ENCODE data around the gene CYTL1.

The CYTL1 gene

GRCh38 chr4:5036239-5036638, 17.0 kb upstream of the CYTL1 start:
- Histone ChIP-seq H3K36me3 (ENCODE audit: control insufficient read depth in 2 of 2, insufficient read depth in 2 of 2, low read length in 2 of 2) (no peaks in the 10 kb centered on the region), H3K9ac (ENCODE audit: low read depth in 1 of 2, low read length in 2 of 2) (no peak overlapping the region), H3K9me3 (ENCODE audit: control insufficient read depth in 2 of 2, low read length in 2 of 2) (no peaks in the 10 kb centered on the region), H3K27ac (ENCODE audit: low read depth in 2 of 2, low read length in 2 of 2) (no peak overlapping the region), H3K4me3 (ENCODE audit: low read length in 2 of 2) (no peak overlapping the region), H3K4me1 (ENCODE audit: control insufficient read depth in 2 of 2, insufficient read depth in 2 of 2, low read length in 2 of 2) (peaks cover 0 to 6% of the 10 kb centered on the region in 2 donors), H3K27me3 (ENCODE audit: control insufficient read depth in 2 of 2, insufficient read depth in 2 of 2, low read length in 2 of 2) (no peaks in the 10 kb centered on the region)

- Histone ChIP-seq H3K36me3 (ENCODE audit: control insufficient read depth in 2 of 2, insufficient read depth in 2 of 2, low read length in 2 of 2) (no peaks in the 10 kb centered on the region), H3K4me1 (ENCODE audit: control insufficient read depth in 2 of 2, insufficient read depth in 2 of 2, low read length in 2 of 2) (peaks cover 0 to 6% of the 10 kb centered on the region in 2 donors), H3K27ac (ENCODE audit: low read depth in 2 of 2, low read length in 2 of 2) (peak overlapping the region in 1 of 2 donors; percentile 4), H3K4me3 (ENCODE audit: low read length in 2 of 2) (no peak overlapping the region), H3K9me3 (ENCODE audit: control insufficient read depth in 2 of 2, low read length in 2 of 2) (no peaks in the 10 kb centered on the region), H3K9ac (ENCODE audit: low read depth in 1 of 2, low read length in 2 of 2) (no peak overlapping the region), H3K27me3 (ENCODE audit: control insufficient read depth in 2 of 2, insufficient read depth in 2 of 2, low read length in 2 of 2) (no peaks in the 10 kb centered on the region)
Measured at GRCh38 chr4:5034206-5034605, 14.9 kb upstream of the CYTL1 start.

GRCh38 chr4:5033281-5033841, 14.1 kb upstream of the CYTL1 start:
- peaks cover 0 to 6% of the 10 kb centered on the region in 2 donors for H3K4me1 ChIP-seq (ENCODE audit: control insufficient read depth in 2 of 2, insufficient read depth in 2 of 2, low read length in 2 of 2)
- H3K36me3 ChIP-seq (ENCODE audit: control insufficient read depth in 2 of 2, insufficient read depth in 2 of 2, low read length in 2 of 2): no peaks in the 10 kb centered on the region
- no peaks in the 10 kb centered on the region for H3K9me3 ChIP-seq (ENCODE audit: control insufficient read depth in 2 of 2, low read length in 2 of 2)
- H3K9ac ChIP-seq (ENCODE audit: low read depth in 1 of 2, low read length in 2 of 2): no peak overlapping the region
- no peaks in the 10 kb centered on the region for H3K27me3 ChIP-seq (ENCODE audit: control insufficient read depth in 2 of 2, insufficient read depth in 2 of 2, low read length in 2 of 2)
- H3K27ac ChIP-seq (ENCODE audit: low read depth in 2 of 2, low read length in 2 of 2): no peak overlapping the region
- no peak overlapping the region for H3K4me3 ChIP-seq (ENCODE audit: low read length in 2 of 2)

GRCh38 chr4:5032813-5033212, 13.6 kb upstream of the CYTL1 start:
- Histone ChIP-seq H3K36me3 (ENCODE audit: control insufficient read depth in 2 of 2, insufficient read depth in 2 of 2, low read length in 2 of 2) (no peaks in the 10 kb centered on the region), H3K27me3 (ENCODE audit: control insufficient read depth in 2 of 2, insufficient read depth in 2 of 2, low read length in 2 of 2) (no peaks in the 10 kb centered on the region), H3K27ac (ENCODE audit: low read depth in 2 of 2, low read length in 2 of 2) (no peak overlapping the region), H3K4me1 (ENCODE audit: control insufficient read depth in 2 of 2, insufficient read depth in 2 of 2, low read length in 2 of 2) (peaks cover 0 to 6% of the 10 kb centered on the region in 2 donors), H3K4me3 (ENCODE audit: low read length in 2 of 2) (no peak overlapping the region), H3K9ac (ENCODE audit: low read depth in 1 of 2, low read length in 2 of 2) (no peak overlapping the region), H3K9me3 (ENCODE audit: control insufficient read depth in 2 of 2, low read length in 2 of 2) (no peaks in the 10 kb centered on the region)

GRCh38 chr4:5030927-5031326, 11.7 kb upstream of the CYTL1 start:
- H3K36me3 ChIP-seq (ENCODE audit: control insufficient read depth in 2 of 2, insufficient read depth in 2 of 2, low read length in 2 of 2): no peaks in the 10 kb centered on the region
- no peak overlapping the region for H3K27ac ChIP-seq (ENCODE audit: low read depth in 2 of 2, low read length in 2 of 2)
- H3K4me3 ChIP-seq (ENCODE audit: low read length in 2 of 2): no peak overlapping the region
- H3K27me3 ChIP-seq (ENCODE audit: control insufficient read depth in 2 of 2, insufficient read depth in 2 of 2, low read length in 2 of 2): no peaks in the 10 kb centered on the region
- H3K9ac ChIP-seq (ENCODE audit: low read depth in 1 of 2, low read length in 2 of 2): no peak overlapping the region
- peaks cover 0 to 6% of the 10 kb centered on the region in 2 donors for H3K4me1 ChIP-seq (ENCODE audit: control insufficient read depth in 2 of 2, insufficient read depth in 2 of 2, low read length in 2 of 2)
- H3K9me3 ChIP-seq (ENCODE audit: control insufficient read depth in 2 of 2, low read length in 2 of 2): no peaks in the 10 kb centered on the region

GRCh38 chr4:5030221-5030620, 11.0 kb upstream of the CYTL1 start:
- Histone ChIP-seq H3K27ac (ENCODE audit: low read depth in 2 of 2, low read length in 2 of 2) (no peak overlapping the region), H3K4me3 (ENCODE audit: low read length in 2 of 2) (no peak overlapping the region), H3K9me3 (ENCODE audit: control insufficient read depth in 2 of 2, low read length in 2 of 2) (no peaks in the 10 kb centered on the region), H3K27me3 (ENCODE audit: control insufficient read depth in 2 of 2, insufficient read depth in 2 of 2, low read length in 2 of 2) (no peaks in the 10 kb centered on the region), H3K36me3 (ENCODE audit: control insufficient read depth in 2 of 2, insufficient read depth in 2 of 2, low read length in 2 of 2) (no peaks in the 10 kb centered on the region), H3K9ac (ENCODE audit: low read depth in 1 of 2, low read length in 2 of 2) (no peak overlapping the region), H3K4me1 (ENCODE audit: control insufficient read depth in 2 of 2, insufficient read depth in 2 of 2, low read length in 2 of 2) (peaks cover 0 to 6% of the 10 kb centered on the region in 2 donors)

- no peaks in the 10 kb centered on the region for H3K9me3 ChIP-seq (ENCODE audit: control insufficient read depth in 2 of 2, low read length in 2 of 2)
- no peaks in the 10 kb centered on the region for H3K27me3 ChIP-seq (ENCODE audit: control insufficient read depth in 2 of 2, insufficient read depth in 2 of 2, low read length in 2 of 2)
- H3K9ac ChIP-seq (ENCODE audit: low read depth in 1 of 2, low read length in 2 of 2): no peak overlapping the region
- H3K36me3 ChIP-seq (ENCODE audit: control insufficient read depth in 2 of 2, insufficient read depth in 2 of 2, low read length in 2 of 2): no peaks in the 10 kb centered on the region
- H3K27ac ChIP-seq (ENCODE audit: low read depth in 2 of 2, low read length in 2 of 2): no peak overlapping the region
- peaks cover 0 to 6% of the 10 kb centered on the region in 2 donors for H3K4me1 ChIP-seq (ENCODE audit: control insufficient read depth in 2 of 2, insufficient read depth in 2 of 2, low read length in 2 of 2)
- no peak overlapping the region for H3K4me3 ChIP-seq (ENCODE audit: low read length in 2 of 2)
Measured at GRCh38 chr4:5029447-5029846, 10.2 kb upstream of the CYTL1 start.

GRCh38 chr4:5028480-5028879, 9.2 kb upstream of the CYTL1 start:
- Histone ChIP-seq H3K9ac (ENCODE audit: low read depth in 1 of 2, low read length in 2 of 2) (no peak overlapping the region), H3K36me3 (ENCODE audit: control insufficient read depth in 2 of 2, insufficient read depth in 2 of 2, low read length in 2 of 2) (no peaks in the 10 kb centered on the region), H3K9me3 (ENCODE audit: control insufficient read depth in 2 of 2, low read length in 2 of 2) (no peaks in the 10 kb centered on the region), H3K4me3 (ENCODE audit: low read length in 2 of 2) (no peak overlapping the region), H3K4me1 (ENCODE audit: control insufficient read depth in 2 of 2, insufficient read depth in 2 of 2, low read length in 2 of 2) (peaks cover 0 to 1% of the 10 kb centered on the region in 2 donors), H3K27me3 (ENCODE audit: control insufficient read depth in 2 of 2, insufficient read depth in 2 of 2, low read length in 2 of 2) (no peaks in the 10 kb centered on the region), H3K27ac (ENCODE audit: low read depth in 2 of 2, low read length in 2 of 2) (no peak overlapping the region)

GRCh38 chr4:5027346-5027745, 8.1 kb upstream of the CYTL1 start:
- Histone ChIP-seq H3K27ac (ENCODE audit: low read depth in 2 of 2, low read length in 2 of 2) (no peak overlapping the region), H3K36me3 (ENCODE audit: control insufficient read depth in 2 of 2, insufficient read depth in 2 of 2, low read length in 2 of 2) (no peaks in the 10 kb centered on the region), H3K9ac (ENCODE audit: low read depth in 1 of 2, low read length in 2 of 2) (no peak overlapping the region), H3K4me3 (ENCODE audit: low read length in 2 of 2) (no peak overlapping the region), H3K27me3 (ENCODE audit: control insufficient read depth in 2 of 2, insufficient read depth in 2 of 2, low read length in 2 of 2) (no peaks in the 10 kb centered on the region), H3K9me3 (ENCODE audit: control insufficient read depth in 2 of 2, low read length in 2 of 2) (no peaks in the 10 kb centered on the region), H3K4me1 (ENCODE audit: control insufficient read depth in 2 of 2, insufficient read depth in 2 of 2, low read length in 2 of 2) (no peaks in the 10 kb centered on the region)

- H3K4me1 ChIP-seq (ENCODE audit: control insufficient read depth in 2 of 2, insufficient read depth in 2 of 2, low read length in 2 of 2): no peaks in the 10 kb centered on the region
- no peaks in the 10 kb centered on the region for H3K36me3 ChIP-seq (ENCODE audit: control insufficient read depth in 2 of 2, insufficient read depth in 2 of 2, low read length in 2 of 2)
- H3K9ac ChIP-seq (ENCODE audit: low read depth in 1 of 2, low read length in 2 of 2): no peak overlapping the region
- H3K27ac ChIP-seq (ENCODE audit: low read depth in 2 of 2, low read length in 2 of 2): no peak overlapping the region
- no peaks in the 10 kb centered on the region for H3K27me3 ChIP-seq (ENCODE audit: control insufficient read depth in 2 of 2, insufficient read depth in 2 of 2, low read length in 2 of 2)
- H3K9me3 ChIP-seq (ENCODE audit: control insufficient read depth in 2 of 2, low read length in 2 of 2): no peaks in the 10 kb centered on the region
- no peak overlapping the region for H3K4me3 ChIP-seq (ENCODE audit: low read length in 2 of 2)
Measured at GRCh38 chr4:5026371-5026770, 7.1 kb upstream of the CYTL1 start.

- H3K4me1 ChIP-seq (ENCODE audit: control insufficient read depth in 2 of 2, insufficient read depth in 2 of 2, low read length in 2 of 2): no peaks in the 10 kb centered on the region
- no peak overlapping the region for H3K4me3 ChIP-seq (ENCODE audit: low read length in 2 of 2)
- H3K36me3 ChIP-seq (ENCODE audit: control insufficient read depth in 2 of 2, insufficient read depth in 2 of 2, low read length in 2 of 2): no peaks in the 10 kb centered on the region
- no peak overlapping the region for H3K27ac ChIP-seq (ENCODE audit: low read depth in 2 of 2, low read length in 2 of 2)
- no peaks in the 10 kb centered on the region for H3K9me3 ChIP-seq (ENCODE audit: control insufficient read depth in 2 of 2, low read length in 2 of 2)
- H3K27me3 ChIP-seq (ENCODE audit: control insufficient read depth in 2 of 2, insufficient read depth in 2 of 2, low read length in 2 of 2): no peaks in the 10 kb centered on the region
- H3K9ac ChIP-seq (ENCODE audit: low read depth in 1 of 2, low read length in 2 of 2): no peak overlapping the region
Measured at GRCh38 chr4:5024673-5025072, 5.4 kb upstream of the CYTL1 start.

Data from mucosa of rectum (tissue), 2 donors.